ENCODE data around the gene COPS7A.

The COPS7A gene

DNA sequence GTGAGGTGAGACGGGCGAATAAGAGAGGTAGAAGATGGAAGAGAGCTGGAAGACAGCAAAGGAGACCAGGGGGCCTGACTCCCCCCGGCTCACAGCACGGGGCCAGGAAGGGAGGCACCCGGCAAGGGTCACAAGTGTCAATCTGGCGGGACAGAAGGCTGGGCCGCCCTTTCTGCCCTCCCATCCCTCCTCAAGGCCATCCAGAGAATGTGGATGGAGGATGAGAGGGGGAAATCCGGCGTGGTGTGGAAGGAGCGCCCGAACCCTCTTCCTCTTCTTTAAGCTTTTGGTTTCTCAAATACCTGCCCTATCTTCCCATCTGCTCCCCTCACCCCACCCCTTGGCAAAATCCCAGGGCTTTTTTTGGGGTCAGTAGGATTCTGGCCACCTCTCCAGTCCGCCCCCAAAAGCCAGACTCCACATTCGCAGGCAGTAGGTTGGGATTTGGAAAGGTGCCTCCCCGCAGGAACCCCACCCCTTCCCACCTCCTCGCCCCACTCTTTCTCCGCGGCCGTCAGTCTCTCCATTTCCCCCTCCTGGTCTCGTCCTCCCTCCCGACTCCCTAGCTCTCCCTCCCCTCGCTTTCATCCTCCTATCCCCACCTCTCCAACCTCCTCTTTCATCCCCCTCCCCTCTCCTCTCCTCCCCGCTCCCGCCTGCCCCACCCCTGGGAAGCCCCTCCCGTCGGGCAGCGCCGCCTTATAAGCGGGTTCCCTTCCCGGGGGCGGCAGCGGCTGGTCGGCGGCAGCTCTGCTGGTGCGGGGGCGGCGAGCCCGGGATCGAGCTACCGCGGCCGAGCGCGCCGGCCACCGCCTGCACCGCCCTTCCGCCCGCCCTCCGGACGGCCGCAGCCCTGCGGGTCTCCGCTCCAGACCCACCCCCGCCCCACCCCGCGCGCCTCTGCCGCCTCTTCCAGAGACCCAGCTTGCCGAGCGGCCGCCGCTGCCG lies 42.1 kb downstream of the COPS7A start, which contains the start of gene PTMS:
PTMS (plus strand) TSS at position 730 of the 948 bp plus-strand sequence. CDS start 343 bp downstream, outside the sequence.
- Mint-ChIP-seq H3K27me3 (peaks cover 40% of the 10 kb centered on the region), H3K4me1 (peaks cover 22% of the 10 kb centered on the region), H3K36me3 (peaks cover 2% of the 10 kb centered on the region), H3K27ac (peak within 1 kb of the TSS; percentile 49), H3K4me3 (peak within 1 kb of the TSS; percentile 93), H3K9me3 (no peaks in the 10 kb centered on the region)
- no peak for DNase-seq (ENCODE audit: low spot score in 2 of 2)
- peak; percentile 9 for ATAC-seq (ENCODE audit: low read depth)

DNA sequence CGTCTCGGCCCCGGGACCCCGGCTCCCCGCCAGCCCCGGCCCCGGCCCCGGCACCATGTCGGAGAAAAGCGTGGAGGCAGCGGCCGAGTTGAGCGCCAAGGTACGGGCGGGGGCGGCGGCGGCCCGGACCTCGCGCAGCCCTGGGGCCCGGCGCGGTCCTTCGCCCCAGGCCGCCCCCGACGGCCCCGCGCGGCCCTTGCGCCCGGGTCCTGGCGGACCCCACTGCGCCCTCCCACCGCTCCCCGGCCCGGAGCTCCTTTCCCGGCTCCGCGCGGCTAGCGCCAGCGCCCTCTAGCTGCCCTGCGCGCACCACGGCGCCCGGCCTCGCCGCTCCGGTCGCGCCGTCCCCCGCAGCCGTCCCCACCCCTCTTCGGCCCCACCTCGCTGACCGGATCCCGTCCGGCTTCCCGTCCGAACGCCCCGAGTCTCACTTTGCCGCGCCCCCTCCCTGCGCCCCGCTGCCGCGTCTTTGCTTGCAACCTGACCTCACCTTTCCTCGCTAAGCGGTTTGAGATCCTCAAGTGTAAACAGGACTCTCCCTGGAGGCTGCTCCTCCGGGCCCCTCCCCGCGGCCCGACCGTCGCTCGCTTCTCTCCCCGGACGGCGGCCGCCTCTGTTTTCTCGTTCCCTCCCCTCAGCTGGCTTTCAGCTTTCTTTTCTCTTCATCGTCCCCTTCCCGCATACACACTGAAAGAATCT lies 43.0 kb downstream of the COPS7A start:
- peak overlapping the region; percentile 49 for H3K27ac Mint-ChIP-seq
- peaks cover 23% of the 10 kb centered on the region for H3K4me1 Mint-ChIP-seq
- peak; percentile 74 for ATAC-seq (ENCODE audit: low read depth)
- H3K27me3 Mint-ChIP-seq: peaks cover 43% of the 10 kb centered on the region
- H3K9me3 Mint-ChIP-seq: no peaks in the 10 kb centered on the region
- DNase-seq (ENCODE audit: low spot score in 2 of 2): peak; percentile 46 to 64
- peaks cover 2% of the 10 kb centered on the region for H3K36me3 Mint-ChIP-seq
- H3K4me3 Mint-ChIP-seq: peak overlapping the region; percentile 93

DNA sequence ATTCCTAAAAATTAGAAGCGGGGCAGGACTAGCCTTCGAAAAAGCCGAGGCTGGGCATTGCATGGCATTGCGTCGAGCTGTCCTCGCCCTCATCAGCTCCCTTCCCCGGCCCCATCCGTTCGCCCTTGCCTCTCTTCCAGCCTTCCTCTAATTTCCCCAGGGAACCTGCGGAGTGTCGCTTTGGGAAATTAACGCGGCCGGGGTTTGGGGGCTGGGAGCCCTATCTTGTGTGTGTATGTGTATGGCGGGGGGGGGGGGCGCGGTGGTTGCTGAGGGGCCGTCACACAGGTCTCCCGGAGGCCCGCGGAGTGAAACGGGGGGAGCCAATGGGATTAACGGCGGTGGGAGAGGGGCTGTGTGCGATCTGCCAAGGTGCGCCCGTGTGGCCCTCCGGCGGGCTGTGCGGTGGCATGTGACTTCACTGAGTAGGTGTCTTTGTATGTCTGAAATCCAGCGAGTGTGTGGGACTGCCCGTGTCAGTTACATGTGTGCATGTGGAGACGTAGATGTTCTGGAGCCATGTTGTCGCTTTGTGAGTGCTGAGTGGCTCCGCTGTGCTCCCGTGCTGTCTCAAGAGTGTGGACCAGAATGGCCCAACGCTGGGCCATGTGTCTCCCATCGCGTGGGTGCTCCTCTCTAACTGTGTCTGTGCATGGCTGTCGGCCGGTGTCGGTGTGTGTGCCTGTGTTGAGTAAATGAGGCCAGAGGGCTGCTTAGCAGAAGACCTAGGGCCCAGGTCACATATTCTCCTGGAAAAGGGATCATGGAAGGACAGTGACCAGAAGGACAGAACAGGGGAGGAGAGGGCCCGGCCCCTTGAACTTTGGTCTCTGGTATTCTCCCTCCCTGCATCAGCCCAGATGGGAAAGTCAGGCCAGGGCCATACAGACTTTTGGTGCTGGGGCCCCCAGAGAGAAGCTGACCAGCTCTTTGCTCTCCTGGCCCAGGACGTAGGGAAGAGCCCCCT lies 43.8 kb downstream of the COPS7A start:
- H3K4me1 Mint-ChIP-seq: peaks cover 28% of the 10 kb centered on the region
- ATAC-seq (ENCODE audit: low read depth) (no peak), DNase-seq (ENCODE audit: low spot score in 2 of 2) (no peak)
- peaks cover 43% of the 10 kb centered on the region for H3K27me3 Mint-ChIP-seq
- peak overlapping the region; percentile 93 for H3K4me3 Mint-ChIP-seq
- H3K36me3 Mint-ChIP-seq: no peaks in the 10 kb centered on the region
- H3K27ac Mint-ChIP-seq: peak overlapping the region; percentile 49
- H3K9me3 Mint-ChIP-seq: no peaks in the 10 kb centered on the region

- DNase-seq (ENCODE audit: low spot score in 2 of 2) (no peak), ATAC-seq (ENCODE audit: low read depth) (no peak)
- no peak overlapping the region for H3K27ac Mint-ChIP-seq
- H3K27me3 Mint-ChIP-seq: peaks cover 47% of the 10 kb centered on the region
- H3K4me3 Mint-ChIP-seq: peak overlapping the region; percentile 1
- no peaks in the 10 kb centered on the region for H3K9me3 Mint-ChIP-seq
- H3K4me1 Mint-ChIP-seq: peaks cover 31% of the 10 kb centered on the region
- H3K36me3 Mint-ChIP-seq: no peaks in the 10 kb centered on the region
These were observed 44.6 kb downstream of the COPS7A start for GRCh38 chr12:6768437-6768914.

DNA sequence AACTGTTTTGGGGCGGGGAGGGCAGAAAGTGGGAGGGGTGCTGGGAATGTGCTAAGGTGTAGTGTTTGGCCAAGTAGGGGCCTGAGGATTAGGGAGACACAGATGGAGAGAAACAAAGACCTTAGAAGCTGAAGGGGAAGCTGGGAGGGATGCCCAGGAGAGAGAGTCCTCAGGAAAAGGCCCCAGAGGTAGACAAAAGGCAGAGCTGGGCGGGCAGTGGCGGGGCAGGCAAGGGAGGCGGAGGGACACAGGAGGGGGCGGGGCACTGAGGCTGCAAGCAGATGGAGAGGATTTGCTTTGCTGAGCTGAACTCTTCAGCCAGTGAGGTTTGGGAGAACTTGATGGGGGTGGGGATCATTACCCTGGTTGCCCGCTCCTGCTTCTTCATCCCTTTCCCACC lies 45.1 kb downstream of the COPS7A start:
- Mint-ChIP-seq H3K36me3 (no peaks in the 10 kb centered on the region), H3K9me3 (no peaks in the 10 kb centered on the region), H3K27ac (no peak overlapping the region), H3K4me1 (peaks cover 30% of the 10 kb centered on the region), H3K4me3 (no peak overlapping the region), H3K27me3 (peaks cover 47% of the 10 kb centered on the region)
- DNase-seq (ENCODE audit: low spot score in 2 of 2): no peak
- ATAC-seq (ENCODE audit: low read depth): no peak

DNA sequence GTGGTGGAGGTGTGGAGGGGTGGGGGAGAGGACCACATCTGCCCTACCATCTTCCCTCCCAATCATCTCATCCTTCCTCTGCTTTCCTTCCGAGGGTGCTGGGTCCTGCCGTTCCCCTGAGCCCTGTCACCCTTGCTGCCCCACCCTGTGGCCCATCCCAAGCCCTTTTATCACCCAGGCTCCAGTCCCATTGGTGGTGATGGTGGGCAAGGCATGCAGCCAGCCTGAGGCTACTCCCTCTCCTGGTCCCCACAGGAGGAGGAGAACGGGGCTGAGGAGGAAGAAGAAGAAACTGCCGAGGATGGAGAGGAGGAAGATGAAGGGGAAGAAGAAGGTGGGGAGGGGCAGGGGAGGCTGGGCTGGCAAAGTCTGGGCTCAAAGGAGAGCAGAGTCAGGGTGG lies 45.8 kb downstream of the COPS7A start:
- no peaks in the 10 kb centered on the region for H3K9me3 Mint-ChIP-seq
- no peaks in the 10 kb centered on the region for H3K36me3 Mint-ChIP-seq
- H3K4me1 Mint-ChIP-seq: peaks cover 27% of the 10 kb centered on the region
- DNase-seq (ENCODE audit: low spot score in 2 of 2): no peak
- no peak for ATAC-seq (ENCODE audit: low read depth)
- no peak overlapping the region for H3K27ac Mint-ChIP-seq
- peaks cover 45% of the 10 kb centered on the region for H3K27me3 Mint-ChIP-seq
- H3K4me3 Mint-ChIP-seq: no peak overlapping the region

DNA sequence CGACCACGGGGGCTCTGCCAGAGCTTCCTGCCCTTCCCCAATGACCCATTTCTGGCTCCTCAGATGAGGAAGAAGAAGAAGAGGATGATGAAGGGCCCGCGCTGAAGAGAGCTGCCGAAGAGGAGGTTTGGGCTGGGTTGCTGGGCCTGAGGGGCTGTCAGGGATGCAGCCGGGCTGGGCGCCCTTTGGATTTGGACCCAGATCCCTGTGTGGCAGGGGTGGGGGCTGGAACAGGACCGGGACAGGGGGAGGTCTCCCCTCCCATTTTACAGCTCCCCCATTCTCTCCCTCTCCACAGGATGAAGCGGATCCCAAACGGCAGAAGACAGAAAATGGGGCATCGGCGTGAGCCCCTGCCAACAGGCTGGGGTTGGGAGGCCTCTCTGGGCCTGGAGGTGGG lies 46.2 kb downstream of the COPS7A start:
- peaks cover 48% of the 10 kb centered on the region for H3K27me3 Mint-ChIP-seq
- no peaks in the 10 kb centered on the region for H3K36me3 Mint-ChIP-seq
- H3K27ac Mint-ChIP-seq: no peak overlapping the region

DNA sequence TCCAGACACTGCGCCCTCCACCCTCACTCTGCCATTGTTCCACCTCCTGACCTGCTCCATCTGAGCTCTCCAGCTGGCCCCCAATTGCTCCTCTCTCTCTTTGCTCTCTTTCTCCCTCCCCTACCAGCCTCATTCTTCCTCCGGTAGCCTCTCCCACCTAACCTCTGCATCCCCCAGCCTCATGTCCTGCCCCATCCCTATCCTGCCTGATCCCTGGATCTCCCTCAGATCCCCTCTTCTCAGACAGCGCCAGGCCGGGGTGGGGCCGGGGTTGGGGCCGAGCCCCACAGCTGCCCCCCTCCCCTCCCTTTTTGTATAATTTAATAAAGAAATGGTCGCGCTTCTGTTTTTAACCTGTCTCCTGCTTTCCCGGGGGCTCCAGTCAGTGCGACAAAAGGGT lies 46.8 kb downstream of the COPS7A start:
- Mint-ChIP-seq H3K9me3 (no peaks in the 10 kb centered on the region), H3K4me1 (peaks cover 22% of the 10 kb centered on the region), H3K27me3 (peaks cover 47% of the 10 kb centered on the region), H3K27ac (no peak overlapping the region), H3K4me3 (no peak overlapping the region), H3K36me3 (no peaks in the 10 kb centered on the region)
- no peak for DNase-seq (ENCODE audit: low spot score in 2 of 2)
- ATAC-seq (ENCODE audit: low read depth): no peak

More for the DNA sequence above, 46.2 kb downstream of the COPS7A start:
- Mint-ChIP-seq H3K9me3 (no peaks in the 10 kb centered on the region), H3K4me3 (no peak overlapping the region), H3K4me1 (peaks cover 27% of the 10 kb centered on the region)
- ATAC-seq (ENCODE audit: low read depth) (no peak), DNase-seq (ENCODE audit: low spot score in 2 of 2) (no peak)

DNA sequence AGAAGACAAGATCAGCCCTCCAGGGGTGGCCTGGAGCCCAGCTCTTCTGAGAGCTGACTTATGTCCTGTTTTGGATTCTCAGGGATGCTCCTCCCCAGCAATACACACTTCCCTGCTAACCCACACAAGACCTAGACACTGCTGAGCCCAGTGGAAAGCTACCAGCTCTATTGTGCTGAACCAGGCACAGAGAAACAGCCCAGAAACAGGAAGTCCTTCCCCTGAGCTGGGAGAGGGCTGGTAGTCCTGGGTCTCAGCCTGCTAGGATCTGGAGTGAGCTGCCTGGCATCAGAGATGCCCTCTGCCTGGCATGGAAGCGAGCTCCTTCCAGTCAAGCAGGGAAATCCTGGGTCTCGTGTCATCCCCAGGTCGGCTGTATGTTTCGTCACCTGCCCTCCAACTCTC lies 47.2 kb downstream of the COPS7A start:
- peaks cover 50% of the 10 kb centered on the region for H3K27me3 Mint-ChIP-seq

GRCh38 chr12:6771509-6772330 lies 47.9 kb downstream of the COPS7A start:
- Mint-ChIP-seq H3K9me3 (no peaks in the 10 kb centered on the region), H3K4me1 (peaks cover 24% of the 10 kb centered on the region), H3K36me3 (no peaks in the 10 kb centered on the region), H3K4me3 (peak overlapping the region; percentile 36), H3K27ac (no peak overlapping the region), H3K27me3 (peaks cover 55% of the 10 kb centered on the region)
- ATAC-seq (ENCODE audit: low read depth): no peak
- no peak for DNase-seq (ENCODE audit: low spot score in 2 of 2)

More for the DNA sequence above, 47.2 kb downstream of the COPS7A start:
- DNase-seq (ENCODE audit: low spot score in 2 of 2) (no peak), ATAC-seq (ENCODE audit: low read depth) (no peak)
- Mint-ChIP-seq H3K4me1 (peaks cover 22% of the 10 kb centered on the region), H3K4me3 (no peak overlapping the region), H3K36me3 (no peaks in the 10 kb centered on the region), H3K27ac (no peak overlapping the region), H3K9me3 (no peaks in the 10 kb centered on the region)

DNA sequence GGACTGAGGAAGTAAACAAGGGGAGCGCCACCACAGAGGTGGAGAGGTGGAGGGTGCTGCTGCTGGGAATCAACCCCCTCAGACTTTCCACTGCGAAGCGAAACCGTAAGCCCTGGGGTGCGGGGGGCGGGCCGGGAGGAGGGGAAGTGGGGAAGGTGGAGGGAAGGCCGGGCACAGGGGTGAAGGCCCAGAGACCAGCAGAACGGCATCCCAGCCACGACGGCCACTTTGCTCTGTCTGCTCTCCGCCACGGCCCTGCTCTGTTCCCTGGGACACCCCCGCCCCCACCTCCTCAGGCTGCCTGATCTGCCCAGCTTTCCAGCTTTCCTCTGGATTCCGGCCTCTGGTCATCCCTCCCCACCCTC lies 48.5 kb downstream of the COPS7A start, which contains the start of gene LAG3:
LAG3 (plus strand) TSS at position 190 of the 365 bp plus-strand sequence. CDS start 333 bp downstream, outside the sequence.
- H3K36me3 Mint-ChIP-seq: no peaks in the 10 kb centered on the region
- peaks cover 56% of the 10 kb centered on the region for H3K27me3 Mint-ChIP-seq
- H3K4me3 Mint-ChIP-seq: peak within 1 kb of the TSS; percentile 36
- H3K4me1 Mint-ChIP-seq: peaks cover 19% of the 10 kb centered on the region
- DNase-seq (ENCODE audit: low spot score in 2 of 2) (no peak), ATAC-seq (ENCODE audit: low read depth) (peak; percentile 31)
- H3K9me3 Mint-ChIP-seq: no peaks in the 10 kb centered on the region
- no peak within 1 kb of the TSS for H3K27ac Mint-ChIP-seq

- H3K36me3 Mint-ChIP-seq: no peaks in the 10 kb centered on the region
- H3K9me3 Mint-ChIP-seq: no peaks in the 10 kb centered on the region
- no peak overlapping the region for H3K27ac Mint-ChIP-seq
- H3K4me1 Mint-ChIP-seq: peaks cover 15% of the 10 kb centered on the region
- H3K27me3 Mint-ChIP-seq: peaks cover 52% of the 10 kb centered on the region
- ATAC-seq (ENCODE audit: low read depth): no peak
- no peak for DNase-seq (ENCODE audit: low spot score in 2 of 2)
- no peak overlapping the region for H3K4me3 Mint-ChIP-seq
These were observed 49.1 kb downstream of the COPS7A start for GRCh38 chr12:6772726-6773589.

Data from memory B cell (primary cell).